Measurements from ENCODE around the gene EHD4. TPM values are rescaled to one million over a fixed set of nuclear protein-coding genes. Genes with fewer than 3 reads are reported as not detected.

EHD4 gene
- polyA plus RNA-seq, 2 of the 4 experiments (the other 2 are of a cell fraction), result 8.2 to 9.0 TPM

GRCh38 chr15:41892621-41893421, 79.5 kb downstream of the EHD4 start:
- CTCF ChIA-PET, result interaction anchor here (0.9 to 4.8 kb wide), 2 partner anchors 12 to 79 kb away, joined by 3 to 25 read pairs; partner anchors contain the start of gene EHD4

More at GRCh38 chr15:41892621-41893421, 79.5 kb downstream of the EHD4 start:
- 79% methylated on average over 9 of the region's 22 CpGs for WGBS (ENCODE audit: missing lambda C conversion rate)
- Histone ChIP-seq H3K4me3 (no peak overlapping the region), H3K4me2 (no peak overlapping the region), H3K4me1 (peaks cover 11% of the 10 kb centered on the region; the same call in 2 of the 3 replicates), H3K9me3 (no peaks in the 10 kb centered on the region), H3K27ac (no peak overlapping the region)
- POLR2A ChIA-PET, result no interaction called here
- no peak for ATAC-seq
- no peak for DNase-seq (ENCODE audit: low read depth in 1 of 2, low spot score in 1 of 2)
- no peak for FAIRE-seq
- TF ChIP-seq CEBPB (IDR thresholded peaks at IDR 0.05) (no peak), MAZ (IDR thresholded peaks at IDR 0.05; ENCODE audit: borderline replicate concordance, low read depth, low read length) (no peak), NFE2L2 (conservative IDR thresholded peaks at IDR 0.05; ENCODE audit: low read length) (no peak), FOSB (CRISPR knock-in tag; IDR thresholded peaks at IDR 0.05) (no peak), KDM5A (IDR thresholded peaks at IDR 0.05) (no peak), BHLHE40 (IDR thresholded peaks at IDR 0.05; ENCODE audit: low read depth, low read length) (no peak), CTCF (IDR thresholded peaks at IDR 0.05) (no peak), ZC3H11A (IDR thresholded peaks at IDR 0.05) (no peak), HOXB5 (CRISPR knock-in tag; IDR thresholded peaks at IDR 0.05) (no peak), ZFP36 (IDR thresholded peaks at IDR 0.05; ENCODE audit: borderline replicate concordance, partially characterized antibody) (no peak), BCL3 (IDR thresholded peaks at IDR 0.05) (no peak), USF2 (IDR thresholded peaks at IDR 0.05) (no peak), MAX (IDR thresholded peaks at IDR 0.05) (no peak), SREBF2 (IDR thresholded peaks at IDR 0.05) (no peak), PHF8 (IDR thresholded peaks at IDR 0.05; ENCODE audit: borderline replicate concordance, low read depth) (no peak)
- TF ChIP-seq, protein P1, sequence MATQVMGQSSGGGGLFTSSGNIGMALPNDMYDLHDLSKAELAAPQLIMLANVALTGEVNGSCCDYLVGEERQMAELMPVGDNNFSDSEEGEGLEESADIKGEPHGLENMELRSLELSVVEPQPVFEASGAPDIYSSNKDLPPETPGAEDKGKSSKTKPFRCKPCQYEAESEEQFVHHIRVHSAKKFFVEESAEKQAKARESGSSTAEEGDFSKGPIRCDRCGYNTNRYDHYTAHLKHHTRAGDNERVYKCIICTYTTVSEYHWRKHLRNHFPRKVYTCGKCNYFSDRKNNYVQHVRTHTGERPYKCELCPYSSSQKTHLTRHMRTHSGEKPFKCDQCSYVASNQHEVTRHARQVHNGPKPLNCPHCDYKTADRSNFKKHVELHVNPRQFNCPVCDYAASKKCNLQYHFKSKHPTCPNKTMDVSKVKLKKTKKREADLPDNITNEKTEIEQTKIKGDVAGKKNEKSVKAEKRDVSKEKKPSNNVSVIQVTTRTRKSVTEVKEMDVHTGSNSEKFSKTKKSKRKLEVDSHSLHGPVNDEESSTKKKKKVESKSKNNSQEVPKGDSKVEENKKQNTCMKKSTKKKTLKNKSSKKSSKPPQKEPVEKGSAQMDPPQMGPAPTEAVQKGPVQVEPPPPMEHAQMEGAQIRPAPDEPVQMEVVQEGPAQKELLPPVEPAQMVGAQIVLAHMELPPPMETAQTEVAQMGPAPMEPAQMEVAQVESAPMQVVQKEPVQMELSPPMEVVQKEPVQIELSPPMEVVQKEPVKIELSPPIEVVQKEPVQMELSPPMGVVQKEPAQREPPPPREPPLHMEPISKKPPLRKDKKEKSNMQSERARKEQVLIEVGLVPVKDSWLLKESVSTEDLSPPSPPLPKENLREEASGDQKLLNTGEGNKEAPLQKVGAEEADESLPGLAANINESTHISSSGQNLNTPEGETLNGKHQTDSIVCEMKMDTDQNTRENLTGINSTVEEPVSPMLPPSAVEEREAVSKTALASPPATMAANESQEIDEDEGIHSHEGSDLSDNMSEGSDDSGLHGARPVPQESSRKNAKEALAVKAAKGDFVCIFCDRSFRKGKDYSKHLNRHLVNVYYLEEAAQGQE (IDR thresholded peaks at IDR 0.05), result no peak

Measured in A549 (cell line).